ENCODE data around the gene MMP25. TPM values are rescaled to one million over a fixed set of nuclear protein-coding genes. Genes with fewer than 3 reads are reported as not detected.
"Not testable (repeated sequence)": the region's sequence is repeated elsewhere in the genome, so short reads cannot be mapped to it uniquely, and the experiment has no call there.

The MMP25 gene
- total and polyA plus RNA-seq, 9 of the 15 experiments (the other 6 are each of a cell fraction or from before 2014, with no cell fraction given), result 0.03 to 0.04 TPM; not detected in 7

- no TSS peak for BruUV-seq (replicated peaks)
- Histone ChIP-seq H4K20me1 (replicated peaks; ENCODE audit: control insufficient read depth, insufficient read depth, low read length) (0 out of 2 replicates have a peak, but pooled peaks cover 3% of the 10 kb centered on the region), H3K9me3 (replicated peaks; ENCODE audit: control insufficient read depth, insufficient read depth, low read depth, low read length) (no peaks in the 10 kb centered on the region), H3K4me3 (no peak overlapping the region), H3K36me3 (ENCODE audit: control insufficient read depth, insufficient read depth, low read length) (no peaks in the 10 kb centered on the region), H3K9me1 (ENCODE audit: control insufficient read depth, insufficient read depth, low read length) (peaks cover 4% of the 10 kb centered on the region), H3K4me2 (ENCODE audit: insufficient read depth, low read length) (no peak overlapping the region), H3K4me1 (replicated peaks in 1 of 2; ENCODE audit: control insufficient read depth in 2 of 2, insufficient read depth in 2 of 2, low read length in 2 of 2) (peaks cover 8 to 39% of the 10 kb centered on the region in 2 experiments), H3K27me3 (ENCODE audit: control insufficient read depth in 2 of 2, insufficient read depth in 2 of 2, low read length in 2 of 2) (peaks cover 0 to 8% of the 10 kb centered on the region in 2 experiments; a peak in 2 of 5 replicates), H2AFZ (ENCODE audit: low read depth, low read length) (no peak overlapping the region), H3K79me2 (ENCODE audit: control insufficient read depth, insufficient read depth, low read length) (peaks cover 2% of the 10 kb centered on the region; the same call in 2 of the 3 replicates), H3K27ac (ENCODE audit: extremely low read depth, low read depth, low read length) (no peak overlapping the region), H3K9ac (ENCODE audit: insufficient read depth in 1 of 2, low read depth in 2 of 2, low read length in 2 of 2) (no peak overlapping the region)
- ATAC-seq (no peak), FAIRE-seq (no peak), DNase-seq (ENCODE audit: extremely low read depth in 1 of 4, low spot score in 3 of 4) (no peak)
- intact Hi-C loops (cut with micrococcal nuclease), result loop anchor here (5.0 to 10.0 kb wide), 2 partner anchors 47 to 120 kb away; no protein-coding TSS in a partner anchor
- 47% methylated on average over 17 of the region's 17 CpGs for WGBS (ENCODE audit: insufficient coverage, low coverage, missing lambda C conversion rate)
- in situ Hi-C loops (cut with MboI), result no loop called here
- peak; percentile 35; the same call in 1 of the 2 replicates for TF ChIP-seq POLR2G (IDR thresholded peaks at IDR 0.05; ENCODE audit: low read depth, low read length)
- TF ChIP-seq ZNF592 (IDR thresholded peaks at IDR 0.05), result no peak
- peak; percentile 63; the same call in 1 of the 2 replicates for TF ChIP-seq BCOR (IDR thresholded peaks at IDR 0.05)
- TF ChIP-seq RBM25 (IDR thresholded peaks at IDR 0.05; ENCODE audit: low read depth, low read length, severe bottlenecking), result peak; percentile 61
- no peak for TF ChIP-seq ZNF830 (CRISPR knock-in tag; IDR thresholded peaks at IDR 0.05)
- no peak for TF ChIP-seq DACH1 (IDR thresholded peaks at IDR 0.05; ENCODE audit: partially characterized antibody)
- ChIA-PET POLR2A (interaction anchor here (0.8 to 0.9 kb wide), 2 partner anchors 113 to 183 kb away, joined by 3 to 4 read pairs; no protein-coding TSS in a partner anchor), CTCF (ENCODE audit: low intra/inter-chr PET ratio) (interaction anchor here (0.6 kb wide), 1 partner anchor 77 kb away, joined by 3 read pairs; no protein-coding TSS in a partner anchor)
These were observed 8.8 kb downstream of the MMP25 start for GRCh38 chr16:3054965-3055733.

- CTCF ChIA-PET (ENCODE audit: low intra/inter-chr PET ratio), result interaction anchor here (0.6 kb wide), 1 partner anchor 76 kb away, joined by 3 read pairs; no protein-coding TSS in a partner anchor
- BruUV-seq (replicated peaks); H3K79me2 ChIP-seq (ENCODE audit: control insufficient read depth, insufficient read depth, low read length); ATAC-seq; H2AFZ ChIP-seq (ENCODE audit: low read depth, low read length); FAIRE-seq; H3K27ac ChIP-seq (ENCODE audit: extremely low read depth, low read depth, low read length); H3K9me1 ChIP-seq (ENCODE audit: control insufficient read depth, insufficient read depth, low read length); H3K4me3 ChIP-seq; H3K4me2 ChIP-seq (ENCODE audit: insufficient read depth, low read length); H4K20me1 ChIP-seq (replicated peaks; ENCODE audit: control insufficient read depth, insufficient read depth, low read length); H3K36me3 ChIP-seq (ENCODE audit: control insufficient read depth, insufficient read depth, low read length); H3K27me3 ChIP-seq (ENCODE audit: control insufficient read depth in 2 of 2, insufficient read depth in 2 of 2, low read length in 2 of 2); H3K9ac ChIP-seq (ENCODE audit: insufficient read depth in 1 of 2, low read depth in 2 of 2, low read length in 2 of 2); DNase-seq (ENCODE audit: extremely low read depth in 1 of 4, low spot score in 3 of 4); H3K9me3 ChIP-seq (replicated peaks; ENCODE audit: control insufficient read depth, insufficient read depth, low read depth, low read length); in situ Hi-C loops (cut with MboI): not testable (repeated sequence)
- H3K4me1 ChIP-seq (replicated peaks in 1 of 2; ENCODE audit: control insufficient read depth in 2 of 2, insufficient read depth in 2 of 2, low read length in 2 of 2), result peaks cover 8 to 38% of the 10 kb centered on the region in 2 experiments
- POLR2A ChIA-PET, result interaction anchor here (0.8 to 0.9 kb wide), 3 partner anchors 27 to 182 kb away, joined by 3 to 4 read pairs (median 3); no protein-coding TSS in a partner anchor
- intact Hi-C loops (cut with micrococcal nuclease), result loop anchor here (5.0 to 10.0 kb wide), 2 partner anchors 47 to 119 kb away; no protein-coding TSS in a partner anchor
- WGBS (ENCODE audit: insufficient coverage, low coverage, missing lambda C conversion rate), result 54% methylated on average over 9 of the region's 9 CpGs
These were observed 9.4 kb downstream of the MMP25 start for GRCh38 chr16:3055734-3056115.

Measured in K562 (cell line).